HG03354 (cell line): ENCODE measurements around the gene XYLT1.
"Not testable (repeated sequence)": the region's sequence is repeated elsewhere in the genome, so short reads cannot be mapped to it uniquely, and the experiment has no call there.

Source experiments
- ATAC-seq: cut with Tn5 transposase; IDR thresholded peaks from one replicate; pipeline ENCODE4 v1.9.1; 2021; ENCODE audit warnings: mild to moderate bottlenecking; ENCODE audit not compliant: unreplicated experiment, poor library complexity, severe bottlenecking

XYLT1 gene

DNA sequence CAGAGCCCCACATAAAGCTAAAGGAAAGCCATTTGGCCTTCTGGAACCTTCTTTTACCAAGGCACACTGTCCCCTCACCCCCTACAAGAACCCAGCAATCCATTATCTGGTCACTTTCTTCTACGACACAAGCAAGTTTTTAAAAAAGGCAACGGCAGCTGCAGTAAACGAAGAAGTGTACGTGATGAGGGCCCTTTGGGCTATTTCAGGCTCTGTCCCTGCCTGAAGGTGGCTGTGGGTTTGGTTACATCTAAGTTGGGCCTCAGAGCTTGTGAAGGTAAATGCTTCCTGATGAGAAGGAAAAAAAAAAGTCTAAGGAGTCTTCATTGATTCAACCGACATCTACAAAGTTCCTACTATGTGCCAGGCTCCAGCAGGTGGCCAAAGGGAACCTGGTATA, 35.4 kb downstream of the XYLT1 start:
- ATAC-seq, result no peak

DNA sequence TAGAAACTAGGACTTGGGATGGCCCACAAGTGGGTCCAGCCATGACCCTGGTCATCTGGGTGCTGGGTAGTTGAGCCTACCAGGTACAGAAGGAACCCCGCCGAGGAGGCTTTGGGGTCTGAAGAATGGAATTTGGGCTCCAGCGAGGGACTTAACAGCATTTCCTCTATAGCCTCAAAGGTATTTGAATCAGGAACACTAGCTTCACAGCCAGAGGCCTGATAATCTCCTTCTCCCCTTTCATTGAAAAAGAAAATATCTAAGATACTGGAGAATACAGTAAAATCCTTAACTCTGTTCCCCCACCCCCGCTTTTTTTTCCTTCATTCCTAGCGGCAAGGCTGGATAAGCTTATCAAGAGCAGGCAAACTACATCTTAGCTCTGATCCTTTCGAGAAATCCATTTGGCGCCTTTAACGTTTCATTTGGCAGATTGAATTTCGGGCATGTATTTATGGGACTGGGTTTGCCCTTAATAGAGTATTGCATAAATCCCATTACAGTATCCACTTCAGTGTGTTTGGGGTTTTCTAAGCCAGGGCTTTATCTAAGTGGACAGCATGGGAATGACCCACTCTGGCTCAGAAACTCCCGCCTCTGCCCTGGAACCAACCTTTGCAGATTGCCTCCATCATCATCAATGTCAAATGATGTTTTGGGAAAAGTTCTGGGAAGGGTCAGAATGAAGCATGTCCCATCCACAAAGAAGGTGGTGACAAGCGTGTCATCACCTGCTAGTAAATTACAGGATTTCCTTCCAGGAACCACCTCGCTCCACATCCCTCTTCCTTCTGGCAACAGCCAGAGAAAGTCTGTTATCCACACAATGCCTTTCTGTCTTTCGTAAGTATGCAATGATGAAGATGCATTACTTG, 36.9 kb downstream of the XYLT1 start:
- no peak for ATAC-seq

DNA sequence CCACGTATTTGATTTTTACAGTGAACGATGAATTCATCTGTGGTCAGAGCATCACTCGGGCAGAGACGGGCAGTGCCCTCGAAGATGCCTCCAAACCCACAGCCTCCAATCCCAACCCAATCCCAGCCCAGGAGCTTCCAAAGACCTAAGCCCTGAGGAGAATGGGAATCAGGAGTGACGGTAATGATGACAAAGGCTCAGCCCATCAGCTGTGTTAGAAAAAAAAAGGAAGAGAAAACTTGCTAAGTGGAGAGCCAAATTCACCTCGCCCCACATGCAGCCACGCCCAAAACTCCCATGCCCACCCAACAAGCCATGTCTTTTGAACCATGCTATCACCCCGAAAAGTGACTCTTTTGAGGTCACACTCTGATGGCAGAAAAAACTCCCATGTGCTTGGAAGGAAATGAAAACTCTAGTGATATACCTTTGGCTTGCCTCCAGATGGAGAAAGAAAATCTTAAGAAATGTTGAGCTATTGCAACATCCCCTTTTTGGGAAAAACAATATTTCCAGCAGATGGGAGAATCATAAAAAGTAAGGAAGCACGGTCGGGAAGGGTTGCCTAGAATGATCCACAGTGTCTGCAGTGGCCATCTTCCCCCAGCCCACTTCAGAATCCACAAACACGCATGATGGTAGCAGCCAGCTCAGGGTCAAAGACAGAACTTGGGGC, 37.7 kb downstream of the XYLT1 start:
- ATAC-seq, result no peak

DNA sequence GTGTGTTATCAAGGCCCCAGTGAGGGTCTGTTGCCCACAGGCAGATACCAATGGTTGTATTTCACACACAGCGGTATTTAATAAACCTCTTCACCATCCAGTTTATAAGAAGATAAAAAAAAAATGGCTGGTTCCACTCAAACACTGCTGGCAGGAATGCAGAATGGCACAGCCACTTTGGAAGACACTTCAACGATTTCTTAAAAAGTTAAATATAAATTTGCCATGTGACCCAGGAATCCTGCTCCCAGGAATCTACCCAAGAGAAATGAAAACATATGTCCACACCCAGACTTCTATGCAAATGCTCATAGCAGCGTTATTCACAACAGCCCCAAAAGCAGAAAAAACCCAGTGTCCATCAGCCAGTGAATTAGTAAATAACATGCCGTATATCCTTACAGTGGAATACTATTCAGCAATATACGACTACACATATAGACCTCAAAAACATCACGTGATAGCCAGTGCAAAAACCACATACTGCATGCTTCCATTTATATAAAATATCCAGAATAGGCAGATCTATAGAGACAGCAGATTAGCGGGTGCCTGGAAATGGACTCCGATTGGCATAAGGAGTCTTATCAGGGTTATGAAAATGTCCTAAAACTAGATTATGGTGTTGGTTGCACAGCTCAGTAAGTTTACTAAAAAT, 38.7 kb downstream of the XYLT1 start:
- no peak for ATAC-seq

DNA sequence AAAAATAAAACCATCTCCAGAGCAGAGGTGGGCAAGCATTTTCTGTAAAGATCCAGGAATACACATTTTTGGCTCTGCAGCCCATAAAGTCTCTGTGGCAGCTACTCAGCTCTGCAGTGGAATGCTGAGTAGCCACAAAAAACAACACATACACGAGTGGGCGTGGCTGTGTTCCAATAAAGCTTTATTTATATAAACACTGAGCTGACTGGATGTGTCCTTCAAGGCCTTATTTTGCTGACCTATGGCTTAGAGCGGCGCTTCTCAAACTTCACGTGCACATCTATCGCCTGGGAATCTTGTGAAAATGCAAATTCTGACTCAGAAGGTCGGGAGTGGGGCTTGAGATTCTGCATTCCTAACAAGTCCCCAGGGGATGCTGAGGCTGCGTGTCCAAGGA, 39.7 kb downstream of the XYLT1 start:
- ATAC-seq, result no peak

DNA sequence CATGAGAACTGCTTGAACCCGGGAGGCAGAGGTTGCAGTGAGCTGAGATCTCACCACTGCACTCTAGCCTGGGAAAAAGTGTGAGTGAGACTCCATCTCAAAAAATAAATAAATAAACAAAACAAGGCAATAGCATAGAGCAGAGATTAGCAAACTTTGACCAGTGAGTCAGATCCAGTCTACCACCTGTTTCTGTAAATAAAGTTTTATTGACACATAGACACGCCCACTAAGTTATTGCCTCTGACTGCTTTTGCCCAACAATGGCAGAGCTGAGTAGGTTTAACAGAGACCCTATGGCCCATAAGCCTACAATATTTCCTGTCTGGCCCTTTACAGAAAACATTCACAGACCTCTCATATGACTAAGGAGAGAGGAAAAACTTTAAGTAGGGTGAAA, 44.3 kb downstream of the XYLT1 start:
- ATAC-seq, result no peak

DNA sequence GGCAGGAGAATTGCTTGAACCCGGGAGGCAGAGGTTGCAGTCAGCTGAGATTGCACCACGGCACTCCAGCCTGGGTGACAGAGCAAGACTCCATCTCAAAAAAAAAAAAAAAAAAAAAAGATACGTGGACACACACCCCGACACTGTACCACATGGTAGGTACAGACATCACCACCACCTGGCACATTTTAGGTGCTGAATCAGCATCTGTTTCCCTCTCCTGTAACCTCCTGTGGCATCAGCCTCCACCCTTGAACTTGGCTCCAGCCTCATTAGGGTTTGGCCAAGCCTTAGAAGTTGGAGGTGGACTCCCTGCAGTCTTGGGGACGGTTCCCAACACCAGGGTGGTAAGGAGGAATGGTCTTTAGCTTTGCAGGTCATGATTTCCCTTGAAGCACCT, 46.0 kb downstream of the XYLT1 start:
- no peak for ATAC-seq

DNA sequence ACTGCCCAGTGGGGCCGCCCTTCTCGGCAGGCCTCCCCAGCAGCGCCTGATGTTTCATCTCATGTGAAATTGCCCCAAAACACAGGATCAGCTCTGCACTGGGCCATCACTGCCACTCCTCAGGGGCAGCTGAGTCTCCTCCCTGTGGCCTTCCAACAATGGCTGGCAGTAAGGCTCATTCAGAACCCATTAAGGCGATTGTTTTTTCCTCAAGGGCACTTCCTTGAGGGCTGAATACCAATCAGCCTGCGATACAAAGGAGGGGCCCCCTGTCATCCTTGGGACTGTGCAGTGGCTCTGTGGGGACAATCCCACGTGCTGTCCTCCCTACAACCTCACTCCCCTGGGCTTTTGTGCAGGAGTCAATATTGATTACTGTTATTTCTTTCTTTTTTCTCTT, 47.5 kb downstream of the XYLT1 start:
- ATAC-seq, result no peak

DNA sequence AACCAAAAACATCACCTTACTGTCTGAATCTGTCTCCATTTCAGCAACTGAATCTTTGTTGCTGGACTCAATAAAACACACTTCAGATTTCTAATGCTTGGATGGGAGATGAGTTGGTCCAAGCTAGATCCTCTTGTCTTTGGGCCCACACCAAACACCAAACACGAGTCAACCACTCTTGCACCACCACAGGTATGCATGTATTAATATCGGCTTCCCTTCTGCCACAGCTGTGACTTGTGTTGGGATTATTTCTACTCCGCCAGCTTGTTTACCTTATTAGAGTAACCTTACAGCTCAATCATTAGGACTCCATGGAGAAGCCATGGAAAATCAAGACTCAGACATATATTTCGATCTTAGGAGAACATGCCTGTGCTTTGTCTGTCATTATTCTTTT, 49.9 kb downstream of the XYLT1 start:
- no peak for ATAC-seq

DNA sequence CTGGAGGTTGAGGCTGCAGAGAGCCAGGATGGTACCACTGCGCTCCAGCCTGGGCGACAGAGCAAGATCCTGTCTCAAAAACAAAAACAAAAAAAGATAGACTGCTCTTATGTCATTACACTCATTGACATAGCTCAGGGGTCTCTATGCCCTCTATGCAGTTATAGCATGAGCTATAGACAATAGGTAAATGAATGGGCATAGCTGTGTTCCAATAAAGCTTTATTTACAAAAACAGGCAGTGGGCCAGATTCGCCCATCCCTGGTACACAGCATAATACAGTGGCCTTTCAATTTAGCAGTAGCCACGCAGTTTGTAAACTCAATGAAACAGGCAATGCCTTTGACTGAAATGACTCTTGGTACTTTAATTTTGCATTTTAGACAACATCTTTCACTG, 51.5 kb downstream of the XYLT1 start:
- ATAC-seq, result no peak

DNA sequence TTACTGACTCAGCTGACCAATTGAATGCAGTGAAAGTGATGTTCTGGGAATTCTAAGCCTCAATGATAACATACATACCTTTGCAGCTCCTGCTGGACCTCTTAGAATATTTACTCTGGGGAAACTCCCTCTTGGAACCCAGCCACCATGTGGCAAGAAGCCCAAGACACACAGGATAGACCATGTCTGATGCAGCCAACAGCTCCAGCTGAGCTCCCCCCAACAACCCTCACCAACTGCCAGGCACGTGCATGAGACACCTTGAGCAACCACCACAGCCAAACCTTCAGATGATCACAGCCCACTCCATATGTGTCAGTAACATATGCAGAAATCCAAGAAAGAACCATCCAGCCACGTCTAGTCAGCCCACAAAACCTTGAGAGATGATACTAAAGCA, 53.0 kb downstream of the XYLT1 start:
- no peak for ATAC-seq

DNA sequence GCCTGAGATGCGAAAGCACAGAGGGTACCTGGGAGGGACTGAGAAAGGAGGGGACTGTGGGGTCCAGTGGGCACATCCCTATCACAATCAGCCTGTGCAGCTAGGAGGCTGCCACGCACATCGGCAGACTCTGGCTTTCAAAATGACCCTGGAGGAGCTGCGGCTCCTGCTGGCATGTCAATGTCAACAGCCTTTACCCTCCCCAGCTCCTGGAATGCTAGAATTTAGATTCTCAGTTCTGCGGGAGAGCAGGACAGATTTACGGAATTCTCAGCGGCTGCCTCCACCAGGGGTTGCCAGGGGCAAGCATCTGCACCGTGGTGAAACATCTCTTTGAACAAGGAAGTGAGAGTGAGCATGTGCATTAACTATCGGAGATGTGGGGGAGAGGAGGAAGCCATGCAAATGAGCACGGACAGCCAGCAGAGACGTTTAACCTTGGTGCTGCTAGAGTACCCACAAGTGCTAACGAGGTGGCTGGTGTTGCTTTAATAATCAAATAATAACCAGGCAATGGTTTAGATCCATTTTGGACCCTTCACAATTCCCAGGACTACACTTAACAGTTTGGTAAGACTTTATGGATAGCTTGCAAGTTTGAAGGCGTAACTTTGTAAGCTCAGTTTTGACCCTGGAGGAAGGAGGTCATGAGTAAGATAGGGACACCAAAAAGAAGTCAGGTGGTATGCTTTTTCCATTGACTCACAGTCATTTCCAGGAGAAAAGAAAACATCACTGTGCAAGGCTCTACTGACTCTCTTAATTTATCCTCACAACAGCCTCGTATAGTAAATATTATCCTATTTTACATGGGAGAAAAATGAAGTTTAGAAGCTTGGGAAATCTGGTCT, 54.1 kb downstream of the XYLT1 start:
- peak; percentile 98 for ATAC-seq

DNA sequence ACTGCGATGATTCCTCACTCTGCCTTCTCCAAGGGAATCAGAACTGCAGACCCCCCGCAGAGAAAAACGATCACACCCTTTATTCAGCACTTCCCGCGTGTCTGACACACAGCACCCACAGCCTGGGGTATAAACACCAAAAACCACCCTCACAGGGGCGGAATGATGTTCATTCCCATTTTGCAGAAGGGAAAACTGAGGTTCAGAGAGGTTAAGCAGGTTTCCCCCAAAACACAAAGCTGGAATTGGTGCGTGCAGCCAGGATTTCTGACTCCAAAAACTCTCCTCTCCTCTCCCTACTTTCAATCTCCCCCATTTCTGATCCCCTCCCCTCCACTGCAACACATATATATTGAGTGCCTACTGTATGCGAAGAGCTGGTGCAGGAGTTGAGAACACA, 55.8 kb downstream of the XYLT1 start:
- ATAC-seq, result no peak

DNA sequence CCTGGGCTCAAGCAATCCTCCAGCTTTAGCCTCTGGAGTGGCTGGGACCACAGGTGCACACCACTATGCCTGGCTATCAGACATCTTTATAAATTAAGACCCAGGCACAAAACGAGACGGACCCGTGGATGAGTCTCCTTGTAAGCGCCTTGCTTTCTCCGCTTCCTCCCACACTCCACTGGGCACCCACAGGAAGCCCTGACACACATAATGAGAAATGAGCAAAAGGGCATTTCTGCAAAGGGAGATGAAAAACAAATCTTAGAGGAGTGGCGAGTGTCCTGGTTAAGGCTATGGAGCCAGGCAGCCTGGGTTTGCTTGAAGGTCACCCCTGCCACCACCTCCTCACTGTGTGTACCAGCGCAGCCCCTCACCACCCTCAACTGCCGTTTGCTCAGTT, 56.3 kb downstream of the XYLT1 start:
- ATAC-seq, result no peak

DNA sequence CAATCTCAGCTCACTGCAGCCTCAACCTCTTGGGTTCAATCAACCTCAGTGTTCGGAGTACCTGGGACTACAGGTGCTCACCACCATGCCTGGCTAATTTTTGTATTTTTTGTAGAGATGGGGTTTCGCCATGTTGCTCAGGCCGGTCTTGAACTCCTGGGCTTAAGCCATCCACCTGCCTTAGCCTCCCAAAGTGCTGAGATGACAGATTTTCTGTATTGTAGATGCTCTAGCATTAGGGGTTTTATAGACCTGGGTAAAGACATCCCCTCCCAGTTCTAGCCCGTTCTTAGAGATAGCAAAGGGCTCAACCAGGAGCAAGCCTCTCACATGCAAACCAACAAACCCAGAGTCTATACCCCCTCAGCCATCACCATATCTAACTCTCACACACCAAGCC, 57.3 kb downstream of the XYLT1 start:
- ATAC-seq, result no peak

DNA sequence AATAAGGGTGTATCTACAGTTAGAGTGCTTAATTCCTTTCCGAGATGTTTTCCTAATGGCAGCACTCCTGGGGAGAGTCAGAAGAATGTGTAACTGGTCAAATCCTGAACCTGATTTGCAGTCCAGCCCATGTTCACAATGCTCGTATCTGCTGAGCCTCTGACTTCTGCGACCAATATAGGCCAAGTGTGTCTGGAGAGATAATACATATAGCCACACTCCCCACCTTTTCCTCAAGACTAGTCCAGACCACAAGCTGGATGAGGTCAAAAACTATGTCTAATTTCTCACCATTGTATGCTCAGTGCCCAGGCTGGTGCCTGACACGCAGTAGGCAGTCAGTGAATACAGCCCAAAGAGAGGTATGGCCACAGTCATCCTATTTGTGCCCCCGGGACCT, 58.0 kb downstream of the XYLT1 start:
- ATAC-seq, result no peak

DNA sequence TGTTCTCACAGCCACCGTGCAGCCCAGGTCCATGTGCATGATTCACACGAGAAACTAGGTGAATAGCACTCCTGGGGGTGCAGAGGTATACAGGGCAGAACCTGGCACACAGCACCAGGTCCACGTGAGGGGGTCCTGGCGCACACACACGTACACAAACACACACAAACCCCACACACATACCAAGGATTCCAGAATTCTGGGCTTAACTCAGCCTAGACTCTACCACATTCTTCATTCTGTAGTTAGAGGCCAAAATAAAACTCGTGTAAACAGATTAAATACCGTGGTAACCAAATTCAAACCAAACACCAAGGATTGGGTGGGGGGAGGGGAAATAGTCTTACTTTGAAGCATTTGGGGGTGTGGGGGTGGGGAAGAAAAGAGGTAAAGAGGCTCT, 58.5 kb downstream of the XYLT1 start:
- ATAC-seq, result no peak

DNA sequence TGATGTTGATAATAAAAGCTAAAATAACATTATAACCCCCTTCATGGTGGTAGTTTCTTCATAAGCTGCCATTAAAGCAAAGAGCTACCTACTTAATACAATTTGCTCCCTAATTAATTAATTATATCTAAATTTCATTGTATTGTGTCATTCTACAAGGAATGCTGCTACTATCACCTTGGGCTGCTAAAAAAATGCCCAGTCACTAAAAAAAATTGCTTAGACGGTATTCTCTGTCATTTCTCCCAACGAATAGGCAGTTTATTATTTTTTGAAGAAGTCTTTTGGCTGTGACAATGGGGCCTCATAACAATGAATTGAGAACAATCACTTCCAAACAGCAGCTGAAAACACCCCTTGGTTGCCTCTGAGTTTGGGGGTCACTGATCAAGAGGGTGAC, 59.5 kb downstream of the XYLT1 start:
- ATAC-seq, result no peak

DNA sequence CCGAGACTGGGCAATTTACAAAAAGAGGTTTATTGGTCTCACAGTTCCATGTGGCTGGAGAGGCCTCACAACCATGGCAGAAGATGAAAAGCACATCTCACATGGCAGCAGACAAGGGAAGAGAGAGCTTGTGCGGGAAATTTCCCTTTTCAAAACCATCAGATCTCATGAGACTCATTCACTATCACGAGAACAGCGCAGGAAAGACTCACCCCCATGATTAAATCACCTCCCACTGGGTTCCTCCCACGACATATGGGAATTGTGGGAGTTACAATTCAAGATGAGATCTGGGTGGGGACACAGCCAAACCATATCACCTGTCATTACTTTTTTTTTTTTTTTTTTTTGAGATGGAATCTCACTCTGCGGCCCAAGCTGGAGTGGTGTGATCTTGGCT, 60.4 kb downstream of the XYLT1 start:
- not testable (repeated sequence) for ATAC-seq

DNA sequence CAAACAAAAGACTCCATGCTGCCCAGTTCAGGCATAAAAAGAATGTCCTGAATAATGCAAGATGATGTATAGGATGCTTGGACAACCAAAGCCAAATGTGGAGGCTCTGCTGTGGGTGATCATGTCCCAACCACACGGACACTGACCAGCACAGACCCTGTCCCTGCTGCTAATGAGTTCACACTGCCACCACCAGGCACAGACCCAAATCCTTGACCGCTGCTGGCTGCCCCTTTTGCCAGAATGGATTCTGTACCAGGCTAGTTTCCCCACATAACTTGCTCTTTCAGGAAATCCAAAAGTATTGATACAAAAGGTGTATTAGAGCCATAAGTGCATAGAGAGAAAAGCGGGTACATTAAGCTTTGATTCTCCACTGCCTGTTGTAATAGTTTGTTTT, 60.9 kb downstream of the XYLT1 start:
- no peak for ATAC-seq
